ENCODE results near the gene DNAI2. TPM values are rescaled to one million over a fixed set of nuclear protein-coding genes. Genes with fewer than 3 reads are reported as not detected.

The DNAI2 gene
- total and polyA plus RNA-seq, 9 of the 15 experiments (the other 6 are each of a cell fraction or from before 2014, with no cell fraction given), result not detected

DNA sequence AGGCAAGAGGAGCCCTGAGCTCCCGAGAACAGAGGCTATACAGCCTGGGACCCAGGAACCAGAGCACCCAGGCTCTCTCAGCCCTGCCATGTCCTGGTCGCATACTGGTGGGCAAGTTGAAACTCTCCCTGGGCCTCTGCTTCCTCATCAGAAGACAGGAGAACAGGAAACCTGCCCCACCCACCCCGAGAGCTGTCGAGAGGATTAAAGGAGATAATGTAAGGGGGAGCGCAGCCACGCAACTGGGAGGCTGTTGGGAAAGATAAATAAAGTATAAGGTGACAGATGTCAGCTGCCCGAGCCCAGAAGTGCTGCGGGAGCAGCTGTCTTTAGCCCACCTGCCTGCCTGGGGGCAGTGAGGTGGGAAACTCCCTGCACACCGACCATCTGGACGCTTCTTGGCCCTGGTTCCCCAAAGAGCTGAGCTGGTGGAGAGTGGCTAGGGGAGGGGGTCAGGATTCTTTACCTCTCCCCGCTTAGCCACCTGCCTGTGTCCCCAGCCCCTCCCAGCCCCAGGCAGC lies 58.8 kb downstream of the DNAI2 start (continued):
- TF ChIP-seq, protein P1, sequence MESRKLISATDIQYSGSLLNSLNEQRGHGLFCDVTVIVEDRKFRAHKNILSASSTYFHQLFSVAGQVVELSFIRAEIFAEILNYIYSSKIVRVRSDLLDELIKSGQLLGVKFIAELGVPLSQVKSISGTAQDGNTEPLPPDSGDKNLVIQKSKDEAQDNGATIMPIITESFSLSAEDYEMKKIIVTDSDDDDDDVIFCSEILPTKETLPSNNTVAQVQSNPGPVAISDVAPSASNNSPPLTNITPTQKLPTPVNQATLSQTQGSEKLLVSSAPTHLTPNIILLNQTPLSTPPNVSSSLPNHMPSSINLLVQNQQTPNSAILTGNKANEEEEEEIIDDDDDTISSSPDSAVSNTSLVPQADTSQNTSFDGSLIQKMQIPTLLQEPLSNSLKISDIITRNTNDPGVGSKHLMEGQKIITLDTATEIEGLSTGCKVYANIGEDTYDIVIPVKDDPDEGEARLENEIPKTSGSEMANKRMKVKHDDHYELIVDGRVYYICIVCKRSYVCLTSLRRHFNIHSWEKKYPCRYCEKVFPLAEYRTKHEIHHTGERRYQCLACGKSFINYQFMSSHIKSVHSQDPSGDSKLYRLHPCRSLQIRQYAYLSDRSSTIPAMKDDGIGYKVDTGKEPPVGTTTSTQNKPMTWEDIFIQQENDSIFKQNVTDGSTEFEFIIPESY (CRISPR knock-in tag; IDR thresholded peaks at IDR 0.05), result no peak
- TF ChIP-seq DIDO1 (tag; IDR thresholded peaks at IDR 0.05; ENCODE audit: low read depth) (no peak), CTCFL (IDR thresholded peaks at IDR 0.05; ENCODE audit: borderline replicate concordance, insufficient read depth, low read depth, low read length, poor library complexity, severe bottlenecking) (no peak), ZNF408 (CRISPR knock-in tag; IDR thresholded peaks at IDR 0.05; ENCODE audit: low read depth) (no peak), ZNF75A (CRISPR knock-in tag; IDR thresholded peaks at IDR 0.05) (no peak), HMGN3 (IDR thresholded peaks at IDR 0.05; ENCODE audit: borderline replicate concordance, extremely low read depth, insufficient read length, low read depth, low read length) (no peak), MCM3 (IDR thresholded peaks at IDR 0.05) (no peak), HDAC1 (IDR thresholded peaks at IDR 0.05) (peak in 1 of 2 experiments; percentile 31; a peak in 1 of 4 replicates), ZNF431 (CRISPR knock-in tag; IDR thresholded peaks at IDR 0.05) (no peak), SIN3B (IDR thresholded peaks at IDR 0.05; ENCODE audit: low read depth) (no peak), ZNF124 (CRISPR knock-in tag; IDR thresholded peaks at IDR 0.05) (no peak), NR1H2 (CRISPR knock-in tag; IDR thresholded peaks at IDR 0.05) (no peak), MEF2D (tag; conservative IDR thresholded peaks at IDR 0.05; ENCODE audit: low read depth) (no peak), ZKSCAN1 (IDR thresholded peaks at IDR 0.05; ENCODE audit: low read depth, low read length) (no peak), RFX5 (IDR thresholded peaks at IDR 0.05; ENCODE audit: low read depth, low read length) (no peak), RBM17 (IDR thresholded peaks at IDR 0.05; ENCODE audit: borderline replicate concordance, low read depth, low read length) (no peak), ZNF668 (CRISPR knock-in tag; IDR thresholded peaks at IDR 0.05) (no peak), KLF16 (IDR thresholded peaks at IDR 0.05) (peak; percentile 93), ESRRB (CRISPR knock-in tag; IDR thresholded peaks at IDR 0.05; ENCODE audit: borderline replicate concordance) (no peak), ARNT (IDR thresholded peaks at IDR 0.05) (0 out of 4 replicates have a peak, but pooled peaks of 1 of the 2 experiments have one; percentile 27), BACH1 (tag; IDR thresholded peaks at IDR 0.05) (no peak; the same call in 1 of the 2 replicates), ZNF232 (CRISPR knock-in tag; IDR thresholded peaks at IDR 0.05) (no peak)
- TF ChIP-seq, protein P2, sequence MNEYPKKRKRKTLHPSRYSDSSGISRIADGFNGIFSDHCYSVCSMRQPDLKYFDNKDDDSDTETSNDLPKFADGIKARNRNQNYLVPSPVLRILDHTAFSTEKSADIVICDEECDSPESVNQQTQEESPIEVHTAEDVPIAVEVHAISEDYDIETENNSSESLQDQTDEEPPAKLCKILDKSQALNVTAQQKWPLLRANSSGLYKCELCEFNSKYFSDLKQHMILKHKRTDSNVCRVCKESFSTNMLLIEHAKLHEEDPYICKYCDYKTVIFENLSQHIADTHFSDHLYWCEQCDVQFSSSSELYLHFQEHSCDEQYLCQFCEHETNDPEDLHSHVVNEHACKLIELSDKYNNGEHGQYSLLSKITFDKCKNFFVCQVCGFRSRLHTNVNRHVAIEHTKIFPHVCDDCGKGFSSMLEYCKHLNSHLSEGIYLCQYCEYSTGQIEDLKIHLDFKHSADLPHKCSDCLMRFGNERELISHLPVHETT (CRISPR knock-in tag; conservative IDR thresholded peaks at IDR 0.05 in 1 of 2, IDR thresholded peaks at IDR 0.05 in 1 of 2), result peak in 1 of 2 experiments; percentile 57; a peak in 1 of 4 replicates

Data from K562 (cell line).